ENCODE measurements around the gene FAAP100. TPM values are rescaled to one million over a fixed set of nuclear protein-coding genes. Genes with fewer than 3 reads are reported as not detected.
A peak's percentile ranks its signal among the peaks of the same experiment; 100 is the strongest.

The FAAP100 gene
- total RNA-seq, 1 donor from 2014 or later, result 21.4 TPM

GRCh38 chr17:81511804-81512561, 40.2 kb downstream of the FAAP100 start:
- no peak for DNase-seq (ENCODE audit: extremely low spot score in 2 of 2)
- H3K4me1 ChIP-seq, result peaks cover 49% of the 10 kb centered on the region
- H3K36me3 ChIP-seq, result peaks cover 9 to 37% of the 10 kb centered on the region in 2 donors
- H3K27ac ChIP-seq, result peak overlapping the region; percentile 98
- no peaks in the 10 kb centered on the region for H3K9me3 ChIP-seq
- no peaks in the 10 kb centered on the region for H3K27me3 ChIP-seq
- TF ChIP-seq POLR2A (IDR thresholded peaks at IDR 0.05) (no peak), CTCF (IDR thresholded peaks at IDR 0.05) (no peak)
- H3K4me3 ChIP-seq, result peak overlapping the region; percentile 93 to 99
- intact Hi-C loops (cut with DNase I), result loop anchor here (2.0 to 5.0 kb wide), 2 partner anchors 40 to 115 kb away; partner anchors contain the start of gene FAAP100

DNA sequence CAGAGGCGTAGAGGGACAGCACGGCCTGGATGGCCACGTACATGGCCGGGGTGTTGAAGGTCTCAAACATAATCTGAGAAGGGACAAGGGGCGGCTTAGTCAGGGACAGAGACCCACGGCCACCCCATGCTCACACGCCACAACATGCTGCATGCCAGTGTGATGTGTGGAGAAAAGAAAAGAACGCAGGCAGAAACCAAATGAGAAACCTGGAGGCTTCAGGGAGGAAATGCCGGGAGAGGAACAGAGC, 40.7 kb downstream of the FAAP100 start:
- Histone ChIP-seq H3K27me3 (no peaks in the 10 kb centered on the region), H3K4me1 (peaks cover 44% of the 10 kb centered on the region), H3K27ac (peak overlapping the region; percentile 98), H3K36me3 (peaks cover 9 to 37% of the 10 kb centered on the region in 2 donors), H3K9me3 (no peaks in the 10 kb centered on the region), H3K4me3 (peak overlapping the region; percentile 93 to 99)
- no peak for DNase-seq (ENCODE audit: extremely low spot score in 2 of 2)
- TF ChIP-seq POLR2A (IDR thresholded peaks at IDR 0.05) (no peak), POLR2AphosphoS5 (IDR thresholded peaks at IDR 0.05; ENCODE audit: insufficient read depth in 1 of 2, low read depth in 1 of 2) (peak in 1 of 2 donors; percentile 2), CTCF (IDR thresholded peaks at IDR 0.05) (no peak)
- intact Hi-C loops (cut with DNase I), result loop anchor here (2.0 to 5.0 kb wide), 2 partner anchors 41 to 115 kb away; partner anchors contain the start of gene FAAP100

GRCh38 chr17:81510785-81511553, 41.2 kb downstream of the FAAP100 start:
- intact Hi-C loops (cut with DNase I), result loop anchor here (2.0 to 5.0 kb wide), 2 partner anchors 41 to 114 kb away; partner anchors contain the start of gene FAAP100
- Histone ChIP-seq H3K27ac (peak overlapping the region; percentile 98), H3K4me3 (peak overlapping the region; percentile 93 to 99), H3K27me3 (no peaks in the 10 kb centered on the region), H3K4me1 (peaks cover 39% of the 10 kb centered on the region), H3K9me3 (no peaks in the 10 kb centered on the region), H3K36me3 (peaks cover 9 to 37% of the 10 kb centered on the region in 2 donors)
- TF ChIP-seq CTCF (IDR thresholded peaks at IDR 0.05) (no peak), POLR2AphosphoS5 (IDR thresholded peaks at IDR 0.05; ENCODE audit: insufficient read depth in 1 of 2, low read depth in 1 of 2) (peak in 1 of 2 donors; percentile 69), POLR2A (IDR thresholded peaks at IDR 0.05) (no peak)
- no peak for DNase-seq (ENCODE audit: extremely low spot score in 2 of 2)

DNA sequence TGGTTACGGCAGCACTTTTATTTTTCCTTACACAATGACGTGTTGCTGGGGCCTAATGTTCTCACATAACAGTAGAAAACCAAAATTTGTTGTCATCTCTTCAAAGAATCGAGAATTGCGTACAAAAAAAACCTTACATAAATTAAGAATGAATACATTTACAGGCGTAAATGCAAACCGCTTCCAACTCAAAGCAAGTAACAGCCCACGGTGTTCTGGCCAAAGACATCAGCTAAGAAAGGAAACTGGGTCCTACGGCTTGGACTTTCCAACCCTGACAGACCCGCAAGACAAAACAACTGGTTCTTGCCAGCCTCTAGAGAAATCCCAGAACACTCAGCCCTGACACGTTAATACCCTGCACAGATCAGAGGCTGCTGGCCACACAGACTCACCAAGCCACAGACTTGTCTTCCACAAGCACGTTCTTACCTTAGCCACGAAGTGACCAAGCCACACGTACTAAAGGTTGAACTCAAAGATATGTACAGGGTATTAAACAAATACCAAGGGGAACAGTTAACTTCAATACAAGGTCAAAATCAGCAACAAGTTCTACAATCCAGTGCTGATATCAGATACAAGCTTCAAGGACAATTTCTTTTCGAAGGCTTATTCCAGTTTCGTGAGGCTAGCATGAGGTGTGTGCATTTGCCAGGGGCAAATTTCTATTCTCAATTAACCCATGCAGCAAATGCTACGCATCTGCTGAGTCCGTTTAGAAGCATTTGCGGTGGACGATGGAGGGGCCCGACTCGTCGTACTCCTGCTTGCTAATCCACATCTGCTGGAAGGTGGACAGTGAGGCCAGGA, 42.0 kb downstream of the FAAP100 start:
- no peaks in the 10 kb centered on the region for H3K27me3 ChIP-seq
- DNase-seq (ENCODE audit: extremely low spot score in 2 of 2), result no peak
- no peaks in the 10 kb centered on the region for H3K9me3 ChIP-seq
- peak overlapping the region; percentile 98 for H3K27ac ChIP-seq
- peaks cover 9 to 37% of the 10 kb centered on the region in 2 donors for H3K36me3 ChIP-seq
- intact Hi-C loops (cut with DNase I), result loop anchor here (2.0 to 5.0 kb wide), 2 partner anchors 42 to 113 kb away; partner anchors contain the start of gene FAAP100
- peaks cover 32% of the 10 kb centered on the region for H3K4me1 ChIP-seq
- TF ChIP-seq CTCF (IDR thresholded peaks at IDR 0.05), result no peak
- no peak for TF ChIP-seq POLR2A (IDR thresholded peaks at IDR 0.05)
- no peak for TF ChIP-seq POLR2AphosphoS5 (IDR thresholded peaks at IDR 0.05; ENCODE audit: insufficient read depth in 1 of 2, low read depth in 1 of 2)
- peak overlapping the region; percentile 93 to 99 for H3K4me3 ChIP-seq

All from vagina (tissue), 2 donors.